RPMI8226 (cell line): ENCODE results near the gene GCSH.

Source experiments
- DNase-seq: peaks from one replicate; pipeline ENCODE4 v3.0.0-alpha.2; 2015

Gene GCSH

DNA sequence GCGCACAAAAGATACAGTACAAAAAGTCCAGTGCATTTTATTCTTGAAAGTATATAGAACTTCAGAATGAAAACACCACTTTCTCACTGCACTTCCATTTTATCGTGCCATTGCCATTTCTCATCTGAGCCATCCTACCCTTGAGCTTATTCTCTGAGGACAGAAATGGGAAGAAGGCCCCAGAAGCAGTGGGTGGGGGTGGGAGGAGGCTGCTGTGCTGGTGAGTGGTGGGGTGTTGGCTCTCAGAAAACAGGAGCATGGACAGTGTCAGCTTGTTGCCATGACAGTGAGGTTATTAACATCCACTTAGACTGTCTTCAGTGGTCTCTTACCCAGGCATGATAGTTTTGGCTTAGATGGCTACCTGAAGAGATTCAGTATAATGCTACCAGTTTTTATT lies 56.1 kb downstream of the GCSH start:
- DNase-seq: no peak

DNA sequence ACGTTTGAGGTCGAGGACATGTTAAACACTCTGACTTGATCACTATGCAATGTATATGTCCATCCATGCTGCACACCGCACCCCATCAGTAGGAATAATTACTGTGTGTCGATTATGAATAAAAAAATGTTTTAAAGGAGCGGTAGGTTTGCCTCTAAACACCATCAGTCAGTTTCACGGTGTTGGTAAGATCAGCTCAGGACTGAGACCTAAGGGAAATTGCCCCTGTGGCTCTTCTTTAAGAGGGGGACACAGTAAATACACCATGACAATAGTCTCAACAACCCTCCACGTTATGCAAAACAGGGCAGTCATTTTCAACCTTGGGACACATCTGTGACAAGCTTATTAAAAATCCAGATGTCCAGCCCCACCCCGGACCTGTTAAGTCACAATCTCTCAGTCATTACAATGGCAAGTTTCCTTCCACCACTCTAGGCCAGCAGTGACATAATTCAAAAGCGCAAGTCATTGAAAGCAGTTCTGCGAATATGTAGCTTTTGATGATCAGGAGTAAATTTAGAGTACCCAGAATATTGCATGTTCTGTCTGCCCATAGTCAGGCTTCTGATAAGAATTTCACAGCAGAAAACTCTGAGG lies 59.3 kb downstream of the GCSH start:
- DNase-seq: no peak

DNA sequence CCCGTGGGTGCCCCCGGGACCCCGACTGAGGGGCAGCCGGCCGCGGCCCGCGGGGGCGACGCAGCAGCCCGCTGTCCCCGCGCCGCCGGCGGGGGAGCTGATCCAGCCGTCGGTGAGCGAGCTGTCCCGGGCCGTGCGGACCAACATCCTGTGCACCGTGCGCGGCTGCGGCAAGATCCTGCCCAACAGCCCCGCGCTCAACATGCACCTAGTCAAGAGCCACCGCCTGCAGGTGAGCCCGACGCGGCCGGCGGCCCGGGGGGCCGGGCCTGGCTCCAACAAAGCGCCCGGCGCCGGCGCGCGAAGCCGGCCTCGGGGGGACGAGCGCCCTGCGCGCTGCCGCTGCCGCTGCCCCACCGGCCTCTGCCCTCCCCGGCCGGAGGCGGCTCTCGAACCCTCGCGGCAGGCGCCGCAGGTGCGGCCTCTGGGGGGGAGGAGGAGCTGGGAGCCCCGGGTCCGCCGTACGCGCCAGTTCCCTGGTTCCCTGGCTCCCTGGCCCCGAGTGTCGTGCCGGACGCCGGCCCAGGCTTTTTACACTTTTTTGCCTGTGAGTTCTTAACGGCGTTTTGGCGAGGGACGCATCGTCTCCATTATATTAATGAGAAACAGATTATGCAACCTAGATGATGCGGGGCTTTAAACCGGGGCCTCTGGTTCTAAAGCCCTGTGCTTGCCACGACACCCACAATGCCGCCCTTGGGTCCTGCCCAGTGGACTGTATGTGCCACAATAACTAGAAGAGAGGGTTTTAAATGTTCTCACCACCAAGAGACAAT lies 60.0 kb downstream of the GCSH start:
- DNase-seq: peak; percentile 49

DNA sequence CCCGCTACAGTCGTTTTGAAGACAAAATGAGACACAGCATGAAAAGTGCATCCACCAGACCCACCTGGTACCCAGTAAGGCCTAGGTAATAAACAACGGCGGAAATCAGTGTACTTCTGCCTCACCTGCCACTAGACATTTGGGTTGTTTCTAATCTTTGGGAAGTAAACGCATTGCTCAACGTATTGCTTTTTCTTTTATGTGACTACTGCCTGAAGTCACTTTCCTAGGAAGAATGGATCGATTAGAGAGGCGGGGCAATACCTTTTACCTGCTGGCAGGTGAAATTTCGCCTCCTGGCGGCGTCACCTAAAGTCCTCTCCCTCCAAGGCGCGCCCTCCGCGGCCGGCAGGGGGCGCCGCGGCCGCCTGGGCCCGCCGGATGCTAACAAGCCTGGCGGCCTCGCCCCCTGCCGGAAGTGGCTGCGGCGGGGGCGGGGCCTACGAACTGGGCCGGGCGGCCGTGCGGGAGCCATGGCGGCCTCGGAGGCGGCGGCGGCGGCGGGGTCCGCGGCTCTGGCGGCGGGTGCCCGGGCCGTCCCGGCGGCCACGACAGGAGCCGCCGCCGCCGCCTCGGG lies 60.7 kb downstream of the GCSH start, which contains the start of gene ATMIN:
TSS of gene ATMIN (plus strand) at position 445 of the 577 bp plus-strand sequence. CDS start at position 474, 29 bp downstream.
- DNase-seq: peak; percentile 91
